Measurements from ENCODE around the gene PPM1G. TPM values are rescaled to one million over a fixed set of nuclear protein-coding genes. Genes with fewer than 3 reads are reported as not detected.

The PPM1G gene
- total RNA-seq, 2 donors from 2014 or later: 36.3 to 49.4 TPM

- Histone ChIP-seq H3K27ac (peak overlapping the region; percentile 72 to 88 (median 84)), H3K4me1 (peaks cover 32% of the 10 kb centered on the region), H3K36me3 (replicated peaks in 1 of 2; ENCODE audit: insufficient read depth in 1 of 2, low read depth in 2 of 2) (peaks cover 7 to 8% of the 10 kb centered on the region in 2 donors), H3K4me3 (no peak overlapping the region), H3K27me3 (no peaks in the 10 kb centered on the region), H3K9me3 (no peaks in the 10 kb centered on the region)
- peak; percentile 79 for ATAC-seq
- peak; percentile 81 to 94 (median 88) for DNase-seq
- intact Hi-C loops (cut with DNase I): no loop called here
- peak in 2 of 3 donors; percentile 57 to 59 for TF ChIP-seq POLR2A (IDR thresholded peaks at IDR 0.05)
- no peak for TF ChIP-seq CTCF (IDR thresholded peaks at IDR 0.05)
- 32 to 37% methylated on average over 3 of the region's 3 CpGs for WGBS, 2 donors
Measured at GRCh38 chr2:27446057-27446456, 36.7 kb upstream of the PPM1G start.

DNA sequence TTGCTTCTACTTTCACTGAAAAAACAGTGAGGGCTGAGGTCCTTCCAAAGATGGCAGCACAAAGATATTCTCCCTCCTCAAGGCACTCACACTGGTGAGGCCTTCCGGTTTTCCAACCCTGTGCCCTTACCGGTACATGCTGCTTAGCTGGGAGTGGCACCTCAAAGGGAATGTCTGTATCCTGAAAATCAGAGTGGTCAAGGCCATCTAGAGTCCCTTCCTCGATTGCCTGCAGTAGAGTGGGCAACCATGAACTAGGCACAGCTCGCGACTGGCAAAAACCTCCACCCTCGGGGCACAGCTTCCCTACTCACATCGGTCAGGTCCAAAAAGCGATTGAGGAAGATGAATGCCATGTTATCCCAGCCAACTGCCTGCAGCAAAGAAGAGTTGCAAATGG is 36.2 kb upstream of the PPM1G start:
- intact Hi-C loops (cut with DNase I): no loop called here
- no peak for DNase-seq
- Histone ChIP-seq H3K27me3 (no peaks in the 10 kb centered on the region), H3K4me1 (peaks cover 32% of the 10 kb centered on the region), H3K36me3 (replicated peaks in 1 of 2; ENCODE audit: insufficient read depth in 1 of 2, low read depth in 2 of 2) (peaks cover 7 to 12% of the 10 kb centered on the region in 2 donors), H3K27ac (peak overlapping the region; percentile 72 to 88 (median 84)), H3K4me3 (no peak overlapping the region), H3K9me3 (no peaks in the 10 kb centered on the region)
- 83% methylated on average over 4 to 8 of the region's 8 CpGs for WGBS, 2 donors
- ATAC-seq: no peak
- TF ChIP-seq POLR2A (IDR thresholded peaks at IDR 0.05) (no peak), CTCF (IDR thresholded peaks at IDR 0.05) (no peak)

- Histone ChIP-seq H3K27ac (peak overlapping the region; percentile 72 to 88 (median 84)), H3K4me1 (peaks cover 32% of the 10 kb centered on the region), H3K4me3 (no peak overlapping the region), H3K9me3 (no peaks in the 10 kb centered on the region), H3K27me3 (no peaks in the 10 kb centered on the region), H3K36me3 (replicated peaks in 1 of 2; ENCODE audit: insufficient read depth in 1 of 2, low read depth in 2 of 2) (peaks cover 7 to 16% of the 10 kb centered on the region in 2 donors)
- no peak for ATAC-seq
- no peak for DNase-seq
- WGBS, 2 donors: 87 to 97% methylated on average over 8 of the region's 8 CpGs
- TF ChIP-seq POLR2A (IDR thresholded peaks at IDR 0.05): no peak
- TF ChIP-seq CTCF (IDR thresholded peaks at IDR 0.05): no peak
- intact Hi-C loops (cut with DNase I): no loop called here
Measured at GRCh38 chr2:27445155-27445554, 35.8 kb upstream of the PPM1G start.

- Histone ChIP-seq H3K36me3 (replicated peaks in 1 of 2; ENCODE audit: insufficient read depth in 1 of 2, low read depth in 2 of 2) (peaks cover 7 to 29% of the 10 kb centered on the region in 2 donors), H3K27me3 (no peaks in the 10 kb centered on the region), H3K27ac (peak overlapping the region; percentile 61 to 85 (median 80)), H3K4me3 (peak overlapping the region; percentile 28 to 44), H3K9me3 (no peaks in the 10 kb centered on the region), H3K4me1 (peaks cover 32% of the 10 kb centered on the region)
- DNase-seq (peak; percentile 22 to 50 (median 40)), ATAC-seq (no peak)
- intact Hi-C loops (cut with DNase I): no loop called here
- TF ChIP-seq POLR2A (IDR thresholded peaks at IDR 0.05): no peak
- no peak for TF ChIP-seq CTCF (IDR thresholded peaks at IDR 0.05)
- 38 to 63% methylated on average over 5 to 6 of the region's 6 CpGs for WGBS, 2 donors
Measured at GRCh38 chr2:27442920-27443282, 33.5 kb upstream of the PPM1G start.
